GM23338 (cell line): ENCODE data around the gene MVP.

Source experiments
- CREB1 ChIP-seq: fragments of 250-450 bp; sonication (Bioruptor Pico); IDR thresholded peaks from 2 replicates; pipeline ENCODE4 v1.5.0; 2020; ENCODE audit warnings: low read depth, mild to moderate bottlenecking, moderate library complexity
- EZH2 ChIP-seq: fragments of 200-600 bp; sonication (generic); IDR thresholded peaks from one replicate; pipeline ENCODE4 v1.8.0; 2017; ENCODE audit warnings: antibody characterized with exemption, mild to moderate bottlenecking, low read depth; ENCODE audit not compliant: unreplicated experiment
- EZH2phosphoT487 ChIP-seq: fragments of 200-600 bp; sonication (generic); IDR thresholded peaks from one replicate; pipeline ENCODE4 v1.8.1; 2018; ENCODE audit warnings: antibody characterized with exemption; ENCODE audit not compliant: unreplicated experiment
- JUNB ChIP-seq: IDR thresholded peaks from one replicate; pipeline ENCODE4 v1.6.1; 2016; ENCODE audit warnings: antibody characterized with exemption; ENCODE audit not compliant: unreplicated experiment
- POLR2AphosphoS5 ChIP-seq: IDR thresholded peaks from 2 replicates; pipeline ENCODE4 v1.6.1; 2016; ENCODE audit warnings: antibody characterized with exemption, low read depth
- STAT1 ChIP-seq: IDR thresholded peaks from one replicate; pipeline ENCODE4 v1.6.1; 2016; ENCODE audit warnings: antibody characterized with exemption; ENCODE audit not compliant: unreplicated experiment
- ZNF114 ChIP-seq: fragments of 250-450 bp; sonication (Bioruptor Pico); IDR thresholded peaks from 2 replicates; pipeline ENCODE4 v1.5.0; 2020; ENCODE audit warnings: mild to moderate bottlenecking, moderate library complexity
- ZNF331 ChIP-seq: fragments of 250-450 bp; sonication (Bioruptor Pico); IDR thresholded peaks from 2 replicates; pipeline ENCODE4 v1.5.0; 2020; ENCODE audit warnings: low read depth, mild to moderate bottlenecking, moderate library complexity
- TF ChIP-seq, protein P1 (sequence below), 2 experiments: fragments of 200-600 bp in 1 of 2; sonication (generic) in 1 of 2; conservative IDR thresholded peaks; 2 replicates each; pipeline versions ENCODE4 v1.5.1 to v1.6.1; 2016 to 2017; ENCODE audit warnings: antibody characterized with exemption in 2 of 2, low read depth in 2 of 2, mild to moderate bottlenecking in 2 of 2, moderate library complexity in 1 of 2
- TF ChIP-seq, protein P2 (sequence below): fragments of 250-450 bp; sonication (Bioruptor Pico); IDR thresholded peaks from 2 replicates; pipeline ENCODE4 v1.5.0; 2020; ENCODE audit warnings: mild to moderate bottlenecking, moderate library complexity
- TF ChIP-seq, protein P3 (sequence below): IDR thresholded peaks from one replicate; pipeline ENCODE4 v1.6.1; 2018; ENCODE audit warnings: antibody characterized with exemption; ENCODE audit not compliant: unreplicated experiment

DNA sequence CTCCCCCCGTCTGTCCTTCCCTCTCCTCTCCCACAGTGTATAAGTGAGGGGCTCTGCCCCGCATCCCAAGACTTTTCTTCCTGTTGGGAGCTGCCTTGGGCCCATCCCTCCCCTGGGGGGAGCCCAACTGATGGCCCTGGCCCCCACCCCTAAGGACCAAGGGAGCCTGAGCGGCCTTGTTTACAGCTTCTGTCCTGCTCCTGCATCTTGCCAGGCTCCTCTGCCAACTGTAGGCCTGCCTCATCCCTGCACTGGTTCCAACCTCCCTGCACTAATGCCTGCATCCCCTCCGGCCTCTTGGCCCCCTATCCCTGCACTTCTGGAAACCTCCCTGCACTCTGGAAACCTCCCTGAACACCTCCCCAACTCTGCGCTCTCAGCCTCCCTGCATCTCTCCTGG is 5.7 kb upstream of the MVP start:
- TF ChIP-seq, protein P1, sequence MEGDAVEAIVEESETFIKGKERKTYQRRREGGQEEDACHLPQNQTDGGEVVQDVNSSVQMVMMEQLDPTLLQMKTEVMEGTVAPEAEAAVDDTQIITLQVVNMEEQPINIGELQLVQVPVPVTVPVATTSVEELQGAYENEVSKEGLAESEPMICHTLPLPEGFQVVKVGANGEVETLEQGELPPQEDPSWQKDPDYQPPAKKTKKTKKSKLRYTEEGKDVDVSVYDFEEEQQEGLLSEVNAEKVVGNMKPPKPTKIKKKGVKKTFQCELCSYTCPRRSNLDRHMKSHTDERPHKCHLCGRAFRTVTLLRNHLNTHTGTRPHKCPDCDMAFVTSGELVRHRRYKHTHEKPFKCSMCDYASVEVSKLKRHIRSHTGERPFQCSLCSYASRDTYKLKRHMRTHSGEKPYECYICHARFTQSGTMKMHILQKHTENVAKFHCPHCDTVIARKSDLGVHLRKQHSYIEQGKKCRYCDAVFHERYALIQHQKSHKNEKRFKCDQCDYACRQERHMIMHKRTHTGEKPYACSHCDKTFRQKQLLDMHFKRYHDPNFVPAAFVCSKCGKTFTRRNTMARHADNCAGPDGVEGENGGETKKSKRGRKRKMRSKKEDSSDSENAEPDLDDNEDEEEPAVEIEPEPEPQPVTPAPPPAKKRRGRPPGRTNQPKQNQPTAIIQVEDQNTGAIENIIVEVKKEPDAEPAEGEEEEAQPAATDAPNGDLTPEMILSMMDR (conservative IDR thresholded peaks at IDR 0.05; ENCODE audit: low read depth in 2 of 2), result no peak
- TF ChIP-seq EZH2 (no peak), EZH2phosphoT487 (no peak), POLR2AphosphoS5 (no peak), CREB1 (CRISPR knock-in tag) (no peak), ZNF331 (CRISPR knock-in tag) (no peak), JUNB (no peak), STAT1 (no peak), ZNF114 (CRISPR knock-in tag) (no peak)
- TF ChIP-seq, protein P2, sequence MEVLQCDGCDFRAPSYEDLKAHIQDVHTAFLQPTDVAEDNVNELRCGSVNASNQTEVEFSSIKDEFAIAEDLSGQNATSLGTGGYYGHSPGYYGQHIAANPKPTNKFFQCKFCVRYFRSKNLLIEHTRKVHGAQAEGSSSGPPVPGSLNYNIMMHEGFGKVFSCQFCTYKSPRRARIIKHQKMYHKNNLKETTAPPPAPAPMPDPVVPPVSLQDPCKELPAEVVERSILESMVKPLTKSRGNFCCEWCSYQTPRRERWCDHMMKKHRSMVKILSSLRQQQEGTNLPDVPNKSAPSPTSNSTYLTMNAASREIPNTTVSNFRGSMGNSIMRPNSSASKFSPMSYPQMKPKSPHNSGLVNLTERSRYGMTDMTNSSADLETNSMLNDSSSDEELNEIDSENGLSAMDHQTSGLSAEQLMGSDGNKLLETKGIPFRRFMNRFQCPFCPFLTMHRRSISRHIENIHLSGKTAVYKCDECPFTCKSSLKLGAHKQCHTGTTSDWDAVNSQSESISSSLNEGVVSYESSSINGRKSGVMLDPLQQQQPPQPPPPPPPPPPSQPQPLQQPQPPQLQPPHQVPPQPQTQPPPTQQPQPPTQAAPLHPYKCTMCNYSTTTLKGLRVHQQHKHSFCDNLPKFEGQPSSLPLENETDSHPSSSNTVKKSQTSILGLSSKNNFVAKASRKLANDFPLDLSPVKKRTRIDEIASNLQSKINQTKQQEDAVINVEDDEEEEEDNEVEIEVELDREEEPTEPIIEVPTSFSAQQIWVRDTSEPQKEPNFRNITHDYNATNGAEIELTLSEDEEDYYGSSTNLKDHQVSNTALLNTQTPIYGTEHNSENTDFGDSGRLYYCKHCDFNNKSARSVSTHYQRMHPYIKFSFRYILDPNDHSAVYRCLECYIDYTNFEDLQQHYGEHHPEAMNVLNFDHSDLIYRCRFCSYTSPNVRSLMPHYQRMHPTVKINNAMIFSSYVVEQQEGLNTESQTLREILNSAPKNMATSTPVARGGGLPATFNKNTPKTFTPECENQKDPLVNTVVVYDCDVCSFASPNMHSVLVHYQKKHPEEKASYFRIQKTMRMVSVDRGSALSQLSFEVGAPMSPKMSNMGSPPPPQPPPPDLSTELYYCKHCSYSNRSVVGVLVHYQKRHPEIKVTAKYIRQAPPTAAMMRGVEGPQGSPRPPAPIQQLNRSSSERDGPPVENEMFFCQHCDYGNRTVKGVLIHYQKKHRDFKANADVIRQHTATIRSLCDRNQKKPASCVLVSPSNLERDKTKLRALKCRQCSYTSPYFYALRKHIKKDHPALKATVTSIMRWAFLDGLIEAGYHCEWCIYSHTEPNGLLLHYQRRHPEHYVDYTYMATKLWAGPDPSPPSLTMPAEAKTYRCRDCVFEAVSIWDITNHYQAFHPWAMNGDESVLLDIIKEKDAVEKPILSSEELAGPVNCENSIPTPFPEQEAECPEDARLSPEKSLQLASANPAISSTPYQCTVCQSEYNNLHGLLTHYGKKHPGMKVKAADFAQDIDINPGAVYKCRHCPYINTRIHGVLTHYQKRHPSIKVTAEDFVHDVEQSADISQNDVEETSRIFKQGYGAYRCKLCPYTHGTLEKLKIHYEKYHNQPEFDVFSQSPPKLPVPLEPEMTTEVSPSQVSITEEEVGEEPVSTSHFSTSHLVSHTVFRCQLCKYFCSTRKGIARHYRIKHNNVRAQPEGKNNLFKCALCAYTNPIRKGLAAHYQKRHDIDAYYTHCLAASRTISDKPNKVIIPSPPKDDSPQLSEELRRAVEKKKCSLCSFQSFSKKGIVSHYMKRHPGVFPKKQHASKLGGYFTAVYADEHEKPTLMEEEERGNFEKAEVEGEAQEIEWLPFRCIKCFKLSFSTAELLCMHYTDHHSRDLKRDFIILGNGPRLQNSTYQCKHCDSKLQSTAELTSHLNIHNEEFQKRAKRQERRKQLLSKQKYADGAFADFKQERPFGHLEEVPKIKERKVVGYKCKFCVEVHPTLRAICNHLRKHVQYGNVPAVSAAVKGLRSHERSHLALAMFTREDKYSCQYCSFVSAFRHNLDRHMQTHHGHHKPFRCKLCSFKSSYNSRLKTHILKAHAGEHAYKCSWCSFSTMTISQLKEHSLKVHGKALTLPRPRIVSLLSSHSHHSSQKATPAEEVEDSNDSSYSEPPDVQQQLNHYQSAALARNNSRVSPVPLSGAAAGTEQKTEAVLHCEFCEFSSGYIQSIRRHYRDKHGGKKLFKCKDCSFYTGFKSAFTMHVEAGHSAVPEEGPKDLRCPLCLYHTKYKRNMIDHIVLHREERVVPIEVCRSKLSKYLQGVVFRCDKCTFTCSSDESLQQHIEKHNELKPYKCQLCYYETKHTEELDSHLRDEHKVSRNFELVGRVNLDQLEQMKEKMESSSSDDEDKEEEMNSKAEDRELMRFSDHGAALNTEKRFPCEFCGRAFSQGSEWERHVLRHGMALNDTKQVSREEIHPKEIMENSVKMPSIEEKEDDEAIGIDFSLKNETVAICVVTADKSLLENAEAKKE, result no peak
- TF ChIP-seq, protein P3, sequence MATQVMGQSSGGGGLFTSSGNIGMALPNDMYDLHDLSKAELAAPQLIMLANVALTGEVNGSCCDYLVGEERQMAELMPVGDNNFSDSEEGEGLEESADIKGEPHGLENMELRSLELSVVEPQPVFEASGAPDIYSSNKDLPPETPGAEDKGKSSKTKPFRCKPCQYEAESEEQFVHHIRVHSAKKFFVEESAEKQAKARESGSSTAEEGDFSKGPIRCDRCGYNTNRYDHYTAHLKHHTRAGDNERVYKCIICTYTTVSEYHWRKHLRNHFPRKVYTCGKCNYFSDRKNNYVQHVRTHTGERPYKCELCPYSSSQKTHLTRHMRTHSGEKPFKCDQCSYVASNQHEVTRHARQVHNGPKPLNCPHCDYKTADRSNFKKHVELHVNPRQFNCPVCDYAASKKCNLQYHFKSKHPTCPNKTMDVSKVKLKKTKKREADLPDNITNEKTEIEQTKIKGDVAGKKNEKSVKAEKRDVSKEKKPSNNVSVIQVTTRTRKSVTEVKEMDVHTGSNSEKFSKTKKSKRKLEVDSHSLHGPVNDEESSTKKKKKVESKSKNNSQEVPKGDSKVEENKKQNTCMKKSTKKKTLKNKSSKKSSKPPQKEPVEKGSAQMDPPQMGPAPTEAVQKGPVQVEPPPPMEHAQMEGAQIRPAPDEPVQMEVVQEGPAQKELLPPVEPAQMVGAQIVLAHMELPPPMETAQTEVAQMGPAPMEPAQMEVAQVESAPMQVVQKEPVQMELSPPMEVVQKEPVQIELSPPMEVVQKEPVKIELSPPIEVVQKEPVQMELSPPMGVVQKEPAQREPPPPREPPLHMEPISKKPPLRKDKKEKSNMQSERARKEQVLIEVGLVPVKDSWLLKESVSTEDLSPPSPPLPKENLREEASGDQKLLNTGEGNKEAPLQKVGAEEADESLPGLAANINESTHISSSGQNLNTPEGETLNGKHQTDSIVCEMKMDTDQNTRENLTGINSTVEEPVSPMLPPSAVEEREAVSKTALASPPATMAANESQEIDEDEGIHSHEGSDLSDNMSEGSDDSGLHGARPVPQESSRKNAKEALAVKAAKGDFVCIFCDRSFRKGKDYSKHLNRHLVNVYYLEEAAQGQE, result no peak
